ENCODE data around the gene PDE4C. TPM values are rescaled to one million over a fixed set of nuclear protein-coding genes. Genes with fewer than 3 reads are reported as not detected.

The PDE4C gene
- total RNA-seq, 1 donor from 2014 or later: 0.28 TPM

- no peak for DNase-seq (ENCODE audit: low spot score)
- no peaks in the 10 kb centered on the region for H3K4me1 Mint-ChIP-seq
- Histone ChIP-seq H3K36me3 (no peaks in the 10 kb centered on the region), H3F3A (ENCODE audit: low read depth) (no peaks in the 10 kb centered on the region), H3K27ac (no peak overlapping the region), H3K4me1 (no peaks in the 10 kb centered on the region), H3K27me3 (peaks cover 35% of the 10 kb centered on the region), H3K9me3 (ENCODE audit: low read depth) (no peaks in the 10 kb centered on the region), H3K79me2 (ENCODE audit: low read depth) (no peaks in the 10 kb centered on the region), H3K4me2 (no peak overlapping the region), H3K4me3 (no peak overlapping the region), H4K20me1 (ENCODE audit: low read depth) (no peaks in the 10 kb centered on the region), H2AFZ (replicated peaks) (no peak overlapping the region), H3K9ac (no peak overlapping the region)
- no peak overlapping the region for H3K4me3 Mint-ChIP-seq
- H3K27me3 Mint-ChIP-seq (ENCODE audit: insufficient read depth, low read depth): peaks cover 18% of the 10 kb centered on the region
- H3K9me3 Mint-ChIP-seq: no peaks in the 10 kb centered on the region
- TF ChIP-seq EZH2phosphoT487 (IDR thresholded peaks at IDR 0.05): no peak
- TF ChIP-seq CTCF (IDR thresholded peaks at IDR 0.05): no peak
- TF ChIP-seq EZH2 (IDR thresholded peaks at IDR 0.05): no peak
- no peak overlapping the region for H3K27ac Mint-ChIP-seq
- H3K36me3 Mint-ChIP-seq: no peaks in the 10 kb centered on the region
These were observed 27.5 kb upstream of the PDE4C start for GRCh38 chr19:18253716-18254115.

GRCh38 chr19:18253130-18253529 lies 26.9 kb upstream of the PDE4C start:
- H2AFZ ChIP-seq (replicated peaks): no peak overlapping the region
- no peak for TF ChIP-seq EZH2phosphoT487 (IDR thresholded peaks at IDR 0.05)
- TF ChIP-seq EZH2 (IDR thresholded peaks at IDR 0.05): no peak
- TF ChIP-seq CTCF (IDR thresholded peaks at IDR 0.05): no peak
- H3K9me3 ChIP-seq (ENCODE audit: low read depth): no peaks in the 10 kb centered on the region
- no peak overlapping the region for H3K4me3 Mint-ChIP-seq
- no peak overlapping the region for H3K27ac ChIP-seq
- H3K27ac Mint-ChIP-seq: no peak overlapping the region
- peaks cover 18% of the 10 kb centered on the region for H3K27me3 Mint-ChIP-seq (ENCODE audit: insufficient read depth, low read depth)
- H3K9ac ChIP-seq: no peak overlapping the region
- H4K20me1 ChIP-seq (ENCODE audit: low read depth): no peaks in the 10 kb centered on the region
- no peaks in the 10 kb centered on the region for H3K4me1 Mint-ChIP-seq
- no peak overlapping the region for H3K4me2 ChIP-seq
- H3K4me1 ChIP-seq: no peaks in the 10 kb centered on the region
- no peak overlapping the region for H3K4me3 ChIP-seq
- H3K9me3 Mint-ChIP-seq: no peaks in the 10 kb centered on the region
- no peak for DNase-seq (ENCODE audit: low spot score)
- H3F3A ChIP-seq (ENCODE audit: low read depth): no peaks in the 10 kb centered on the region
- no peaks in the 10 kb centered on the region for H3K36me3 ChIP-seq
- H3K79me2 ChIP-seq (ENCODE audit: low read depth): no peaks in the 10 kb centered on the region
- no peaks in the 10 kb centered on the region for H3K36me3 Mint-ChIP-seq
- peaks cover 35% of the 10 kb centered on the region for H3K27me3 ChIP-seq

GRCh38 chr19:18252370-18252717 lies 26.1 kb upstream of the PDE4C start:
- TF ChIP-seq CTCF (IDR thresholded peaks at IDR 0.05) (no peak), EZH2 (IDR thresholded peaks at IDR 0.05) (no peak), EZH2phosphoT487 (IDR thresholded peaks at IDR 0.05) (no peak)
- H3K4me3 Mint-ChIP-seq: no peak overlapping the region
- H3K27me3 Mint-ChIP-seq (ENCODE audit: insufficient read depth, low read depth): peaks cover 18% of the 10 kb centered on the region

More at GRCh38 chr19:18252370-18252717, 26.1 kb upstream of the PDE4C start:
- Mint-ChIP-seq H3K9me3 (no peaks in the 10 kb centered on the region), H3K36me3 (no peaks in the 10 kb centered on the region), H3K27ac (no peak overlapping the region), H3K4me1 (no peaks in the 10 kb centered on the region)
- Histone ChIP-seq H3K4me3 (no peak overlapping the region), H4K20me1 (ENCODE audit: low read depth) (no peaks in the 10 kb centered on the region), H3F3A (ENCODE audit: low read depth) (no peaks in the 10 kb centered on the region), H3K27ac (no peak overlapping the region), H3K4me2 (no peak overlapping the region), H3K4me1 (no peaks in the 10 kb centered on the region), H3K79me2 (ENCODE audit: low read depth) (no peaks in the 10 kb centered on the region), H3K36me3 (no peaks in the 10 kb centered on the region), H3K27me3 (peaks cover 35% of the 10 kb centered on the region), H2AFZ (replicated peaks) (no peak overlapping the region), H3K9me3 (ENCODE audit: low read depth) (no peaks in the 10 kb centered on the region), H3K9ac (no peak overlapping the region)
- no peak for DNase-seq (ENCODE audit: low spot score)
